HG03095 (cell line): ENCODE results near the gene ST6GALNAC6.

ENCODE experiments used
- ATAC-seq: cut with Tn5 transposase; IDR thresholded peaks from one replicate; pipeline ENCODE4 v1.9.1; 2021; ENCODE audit warnings: moderate library complexity; ENCODE audit not compliant: unreplicated experiment

Gene ST6GALNAC6

GRCh38 chr9:127934248-127934647 is 34.8 kb upstream of the ST6GALNAC6 start:
- ATAC-seq, result no peak

- peak; percentile 25 for ATAC-seq
These were observed 31.9 kb upstream of the ST6GALNAC6 start for GRCh38 chr9:127931092-127931881.

GRCh38 chr9:127930231-127931091 is 31.1 kb upstream of the ST6GALNAC6 start, which contains the start of gene PIP5KL1:
Gene PIP5KL1 (minus strand): TSS chr9:127930777. CDS start chr9:127930752, 25 bp downstream.
- peak; percentile 68 for ATAC-seq

- no peak for ATAC-seq
These were observed 30.2 kb upstream of the ST6GALNAC6 start for GRCh38 chr9:127929625-127929979.

- ATAC-seq, result no peak
These were observed 29.5 kb upstream of the ST6GALNAC6 start for GRCh38 chr9:127928676-127929624.

- no peak for ATAC-seq
These were observed 28.7 kb upstream of the ST6GALNAC6 start for GRCh38 chr9:127927988-127928675.

GRCh38 chr9:127927201-127927987 is 28.0 kb upstream of the ST6GALNAC6 start:
- no peak for ATAC-seq

GRCh38 chr9:127926906-127927200 is 27.4 kb upstream of the ST6GALNAC6 start:
- no peak for ATAC-seq

GRCh38 chr9:127925959-127926905 is 26.8 kb upstream of the ST6GALNAC6 start:
- ATAC-seq, result no peak

- ATAC-seq, result no peak
These were observed 25.5 kb upstream of the ST6GALNAC6 start for GRCh38 chr9:127924736-127925444.

GRCh38 chr9:127923771-127924170 is 24.4 kb upstream of the ST6GALNAC6 start:
- ATAC-seq, result no peak

- no peak for ATAC-seq
These were observed 23.6 kb upstream of the ST6GALNAC6 start for GRCh38 chr9:127923046-127923445.

GRCh38 chr9:127921557-127922120 is 22.2 kb upstream of the ST6GALNAC6 start:
- ATAC-seq, result no peak

- no peak for ATAC-seq
These were observed 21.4 kb upstream of the ST6GALNAC6 start for GRCh38 chr9:127920794-127921193.

- ATAC-seq, result no peak
These were observed 19.9 kb upstream of the ST6GALNAC6 start for GRCh38 chr9:127919253-127919815.

- no peak for ATAC-seq
These were observed 19.0 kb upstream of the ST6GALNAC6 start for GRCh38 chr9:127918183-127919107.
